ENCODE measurements around the gene DKK3.

DKK3 gene

DNA sequence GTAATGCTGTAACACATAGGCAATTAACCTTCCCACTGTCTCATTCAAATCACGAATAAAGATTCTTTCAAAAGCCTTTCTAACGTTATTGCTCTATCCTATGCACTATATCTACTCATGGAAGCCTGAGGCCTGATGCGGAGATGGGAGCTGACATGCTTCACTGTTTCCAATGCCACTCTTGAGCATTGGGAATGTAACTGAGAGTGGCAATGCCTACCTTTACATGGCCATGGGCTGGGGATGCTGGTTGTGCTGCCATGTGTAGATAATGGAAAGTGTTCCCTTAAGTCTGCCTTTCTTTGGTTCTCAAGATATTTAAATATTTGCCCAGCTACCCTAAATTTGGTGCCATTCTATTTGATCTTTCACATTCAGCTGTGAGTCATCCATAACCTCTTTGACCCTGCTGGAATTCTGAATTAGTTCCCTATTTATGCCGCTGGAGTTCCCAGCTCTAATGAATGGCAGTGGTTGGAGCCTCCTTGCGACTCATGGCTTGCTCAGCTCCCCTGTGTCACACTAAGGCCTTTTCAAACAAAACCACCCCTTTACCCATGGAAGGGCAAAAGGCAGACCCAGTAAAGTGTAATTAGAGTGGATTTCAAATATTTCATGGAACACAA, 21.4 kb upstream of the DKK3 start:
- Histone ChIP-seq H3K9me3 (ENCODE audit: control insufficient read depth, low read length) (no peaks in the 10 kb centered on the region), H3K36me3 (ENCODE audit: control insufficient read depth, insufficient read depth, low read length) (no peaks in the 10 kb centered on the region), H3K27me3 (ENCODE audit: control insufficient read depth, insufficient read depth, low read length, poor library complexity, severe bottlenecking) (no peaks in the 10 kb centered on the region), H3K4me1 (ENCODE audit: control insufficient read depth, insufficient read depth, low read length) (peaks cover 6% of the 10 kb centered on the region), H3K27ac (ENCODE audit: insufficient read depth, low read depth, low read length, poor library complexity, severe bottlenecking) (no peak overlapping the region), H3K4me3 (ENCODE audit: insufficient read depth, low read depth, low read length) (no peak overlapping the region)
- WGBS, 2 experiments, result 82 to 84% methylated on average over 5 of the region's 5 CpGs

DNA sequence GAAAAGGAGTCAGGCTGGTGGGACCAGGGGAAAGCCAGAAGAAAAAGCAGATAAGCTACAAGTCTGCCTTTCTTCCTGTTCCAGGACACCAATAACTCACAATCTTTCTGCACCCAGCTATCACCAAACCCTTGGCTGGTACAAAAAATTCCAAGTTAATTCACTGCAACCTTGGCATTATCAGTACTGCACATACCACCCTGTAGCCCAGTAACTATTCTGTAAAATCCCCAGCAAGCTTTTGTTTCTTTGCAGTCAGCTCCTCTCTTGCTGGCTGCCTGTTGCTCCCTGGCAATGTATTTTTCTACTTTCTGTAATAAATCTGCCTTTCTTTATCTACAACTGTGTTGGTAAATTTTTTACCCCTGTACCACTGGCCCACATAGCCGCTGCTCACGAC, 20.7 kb upstream of the DKK3 start:
- no peaks in the 10 kb centered on the region for H3K36me3 ChIP-seq (ENCODE audit: control insufficient read depth, insufficient read depth, low read length)
- no peaks in the 10 kb centered on the region for H3K27me3 ChIP-seq (ENCODE audit: control insufficient read depth, insufficient read depth, low read length, poor library complexity, severe bottlenecking)
- peaks cover 6% of the 10 kb centered on the region for H3K4me1 ChIP-seq (ENCODE audit: control insufficient read depth, insufficient read depth, low read length)
- WGBS, 2 experiments, result 92 to 94% methylated on average over 2 of the region's 2 CpGs
- no peak overlapping the region for H3K27ac ChIP-seq (ENCODE audit: insufficient read depth, low read depth, low read length, poor library complexity, severe bottlenecking)
- H3K9me3 ChIP-seq (ENCODE audit: control insufficient read depth, low read length), result peaks cover 2% of the 10 kb centered on the region
- H3K4me3 ChIP-seq (ENCODE audit: insufficient read depth, low read depth, low read length), result no peak overlapping the region

- Histone ChIP-seq H3K27me3 (ENCODE audit: control insufficient read depth, insufficient read depth, low read length, poor library complexity, severe bottlenecking) (no peaks in the 10 kb centered on the region), H3K9me3 (ENCODE audit: control insufficient read depth, low read length) (peaks cover 2% of the 10 kb centered on the region), H3K4me3 (ENCODE audit: insufficient read depth, low read depth, low read length) (no peak overlapping the region), H3K4me1 (ENCODE audit: control insufficient read depth, insufficient read depth, low read length) (peaks cover 6% of the 10 kb centered on the region), H3K36me3 (ENCODE audit: control insufficient read depth, insufficient read depth, low read length) (no peaks in the 10 kb centered on the region), H3K27ac (ENCODE audit: insufficient read depth, low read depth, low read length, poor library complexity, severe bottlenecking) (no peak overlapping the region)
- WGBS, 2 experiments, result 86 to 90% methylated on average over 2 of the region's 2 CpGs
Measured at GRCh38 chr11:12028303-12028702, 19.9 kb upstream of the DKK3 start.

DNA sequence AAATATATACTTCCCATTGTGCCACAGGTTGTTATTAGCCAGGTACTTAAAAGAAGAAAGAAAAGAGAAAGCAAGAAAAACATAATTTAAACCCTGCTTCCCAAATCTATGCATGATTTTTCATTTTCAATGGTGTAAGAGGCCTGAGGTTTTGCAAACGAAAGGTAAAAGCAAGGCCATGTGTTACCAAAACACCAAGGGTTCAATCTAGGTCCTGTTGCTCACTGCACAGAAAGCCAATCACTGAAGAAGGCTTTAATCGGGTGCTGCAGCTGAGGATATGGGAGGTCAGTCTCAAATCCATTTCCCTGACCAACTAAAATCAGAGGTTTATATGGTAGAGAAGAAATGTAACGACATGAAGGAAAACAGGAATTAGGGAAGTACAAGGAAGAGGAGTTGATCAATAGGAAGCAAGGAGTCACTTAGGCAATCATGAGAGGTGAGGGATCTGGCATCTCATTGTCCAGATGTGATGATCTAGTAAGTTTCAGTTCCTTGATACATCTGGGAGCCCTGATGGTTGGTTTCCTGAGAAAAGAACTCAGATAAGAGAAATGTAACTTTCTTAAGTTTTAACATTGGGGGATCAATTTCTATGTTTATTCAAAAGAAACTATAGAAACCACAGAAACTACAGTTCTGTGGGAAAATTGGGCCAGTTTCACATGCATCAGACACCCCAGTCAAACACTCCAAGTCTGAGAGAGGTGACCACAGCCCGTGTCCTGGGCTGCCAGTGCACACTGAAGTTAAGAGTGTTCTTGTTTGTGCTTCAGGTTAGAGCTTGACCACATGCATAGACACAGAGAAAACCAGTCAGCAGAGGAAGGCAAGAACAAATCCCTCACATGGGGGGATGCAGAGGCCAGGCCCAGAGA, 18.1 kb upstream of the DKK3 start:
- Histone ChIP-seq H3K9me3 (ENCODE audit: control insufficient read depth, low read length) (peaks cover 2% of the 10 kb centered on the region), H3K4me3 (ENCODE audit: insufficient read depth, low read depth, low read length) (no peak overlapping the region), H3K36me3 (ENCODE audit: control insufficient read depth, insufficient read depth, low read length) (no peaks in the 10 kb centered on the region), H3K27ac (ENCODE audit: insufficient read depth, low read depth, low read length, poor library complexity, severe bottlenecking) (no peak overlapping the region), H3K27me3 (ENCODE audit: control insufficient read depth, insufficient read depth, low read length, poor library complexity, severe bottlenecking) (no peaks in the 10 kb centered on the region), H3K4me1 (ENCODE audit: control insufficient read depth, insufficient read depth, low read length) (peaks cover 6% of the 10 kb centered on the region)
- WGBS, 2 experiments, result 93 to 94% methylated on average over 4 of the region's 4 CpGs

DNA sequence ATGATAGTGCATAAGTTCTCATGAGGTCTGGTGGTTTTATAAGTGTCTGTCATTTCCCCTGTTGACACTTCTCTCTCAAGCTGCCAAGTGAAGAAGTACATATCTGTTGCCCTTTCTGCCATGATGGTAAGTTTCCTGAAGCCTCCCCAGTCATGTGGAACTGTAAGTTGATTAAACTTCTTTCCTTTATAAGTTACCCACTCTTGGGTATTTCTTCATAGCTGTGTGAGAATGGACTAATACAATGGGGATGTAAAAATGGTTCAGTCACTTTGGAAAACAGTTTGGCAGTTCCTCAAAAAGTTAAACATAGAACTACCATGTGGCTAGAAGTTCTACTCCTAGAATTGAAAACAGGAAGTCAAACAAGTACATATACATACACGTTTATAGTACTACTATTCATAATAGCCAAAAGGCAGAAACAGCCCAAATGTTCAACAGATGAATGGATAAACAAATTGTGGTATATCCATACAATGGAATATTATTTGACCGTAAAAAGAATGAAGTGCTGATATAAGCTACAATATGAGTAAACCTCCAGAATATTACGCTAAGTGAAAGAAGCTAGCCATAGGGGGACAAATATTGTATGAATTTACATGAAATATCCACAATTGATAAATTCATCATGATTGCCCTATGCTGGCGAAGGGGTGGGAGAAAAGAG, 16.0 kb upstream of the DKK3 start:
- 68 to 92% methylated on average over 2 to 4 of the region's 4 CpGs for WGBS, 2 experiments
- Histone ChIP-seq H3K4me3 (ENCODE audit: insufficient read depth, low read depth, low read length) (no peak overlapping the region), H3K27ac (ENCODE audit: insufficient read depth, low read depth, low read length, poor library complexity, severe bottlenecking) (no peak overlapping the region), H3K27me3 (ENCODE audit: control insufficient read depth, insufficient read depth, low read length, poor library complexity, severe bottlenecking) (no peaks in the 10 kb centered on the region), H3K36me3 (ENCODE audit: control insufficient read depth, insufficient read depth, low read length) (no peaks in the 10 kb centered on the region), H3K9me3 (ENCODE audit: control insufficient read depth, low read length) (peaks cover 2% of the 10 kb centered on the region), H3K4me1 (ENCODE audit: control insufficient read depth, insufficient read depth, low read length) (peaks cover 6% of the 10 kb centered on the region)

DNA sequence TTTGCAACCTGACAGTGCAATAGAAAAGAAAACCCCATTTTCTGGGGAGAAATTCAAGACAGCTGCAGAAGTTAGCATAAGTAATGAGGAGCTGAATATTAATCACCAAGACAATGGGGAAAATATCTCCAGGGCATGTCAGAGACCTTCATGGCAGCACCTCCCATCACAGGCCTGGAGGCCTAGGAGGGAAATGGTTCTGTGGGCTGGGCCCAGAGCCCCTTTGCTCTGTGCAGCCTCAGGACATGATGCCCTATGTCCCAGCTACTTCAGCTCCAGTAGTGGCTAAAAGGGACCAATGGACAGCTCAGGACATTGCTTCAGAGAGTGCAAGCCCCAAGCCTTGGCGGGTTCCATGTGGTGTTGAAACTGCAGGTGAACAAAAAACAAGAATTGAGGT, 14.6 kb upstream of the DKK3 start:
- Histone ChIP-seq H3K27ac (ENCODE audit: insufficient read depth, low read depth, low read length, poor library complexity, severe bottlenecking) (no peak overlapping the region), H3K9me3 (ENCODE audit: control insufficient read depth, low read length) (peaks cover 2% of the 10 kb centered on the region), H3K27me3 (ENCODE audit: control insufficient read depth, insufficient read depth, low read length, poor library complexity, severe bottlenecking) (no peaks in the 10 kb centered on the region), H3K4me3 (ENCODE audit: insufficient read depth, low read depth, low read length) (no peak overlapping the region), H3K36me3 (ENCODE audit: control insufficient read depth, insufficient read depth, low read length) (no peaks in the 10 kb centered on the region), H3K4me1 (ENCODE audit: control insufficient read depth, insufficient read depth, low read length) (peaks cover 10% of the 10 kb centered on the region)
- WGBS, 2 experiments, result 88 to 93% methylated on average over 1 of the region's 1 CpG

- no peak overlapping the region for H3K27ac ChIP-seq (ENCODE audit: insufficient read depth, low read depth, low read length, poor library complexity, severe bottlenecking)
- 66% methylated on average over 2 of the region's 2 CpGs for WGBS, 2 experiments
Measured at GRCh38 chr11:12020546-12020945, 12.1 kb upstream of the DKK3 start.

DNA sequence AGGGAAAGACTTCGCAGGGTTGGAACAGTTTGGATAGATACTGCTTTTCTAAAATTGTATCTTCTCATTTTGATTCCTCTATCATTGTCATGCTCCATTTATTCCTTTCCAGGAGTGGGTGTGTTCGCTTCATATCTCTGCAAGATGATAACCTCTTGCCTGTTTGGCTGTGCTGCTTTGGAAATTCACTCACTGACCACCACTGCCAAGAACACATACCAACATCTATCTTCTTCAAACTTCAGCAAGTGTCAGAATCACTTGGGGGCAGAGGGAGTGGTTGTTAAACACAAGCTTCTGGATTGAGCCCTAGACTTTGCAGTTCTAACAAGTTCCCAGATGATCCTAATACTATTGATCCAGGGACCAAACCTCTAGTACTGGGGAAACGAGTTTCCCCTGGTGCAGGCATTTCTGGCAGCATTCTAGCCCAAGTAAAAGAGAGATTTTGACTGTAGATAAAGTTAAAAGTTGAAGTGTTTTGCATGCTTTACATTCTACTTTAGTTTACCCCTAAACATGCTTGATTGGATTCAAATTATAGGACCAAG, 11.5 kb upstream of the DKK3 start:
- 92% methylated on average over 3 of the region's 3 CpGs for WGBS, 2 experiments
- no peak overlapping the region for H3K4me3 ChIP-seq (ENCODE audit: insufficient read depth, low read depth, low read length)
- peaks cover 2% of the 10 kb centered on the region for H3K9me3 ChIP-seq (ENCODE audit: control insufficient read depth, low read length)
- H3K27ac ChIP-seq (ENCODE audit: insufficient read depth, low read depth, low read length, poor library complexity, severe bottlenecking), result peak overlapping the region; percentile 41
- H3K4me1 ChIP-seq (ENCODE audit: control insufficient read depth, insufficient read depth, low read length), result peaks cover 10% of the 10 kb centered on the region
- no peaks in the 10 kb centered on the region for H3K27me3 ChIP-seq (ENCODE audit: control insufficient read depth, insufficient read depth, low read length, poor library complexity, severe bottlenecking)
- H3K36me3 ChIP-seq (ENCODE audit: control insufficient read depth, insufficient read depth, low read length), result no peaks in the 10 kb centered on the region

More at GRCh38 chr11:12020546-12020945, 12.1 kb upstream of the DKK3 start:
- no peaks in the 10 kb centered on the region for H3K27me3 ChIP-seq (ENCODE audit: control insufficient read depth, insufficient read depth, low read length, poor library complexity, severe bottlenecking)
- H3K4me1 ChIP-seq (ENCODE audit: control insufficient read depth, insufficient read depth, low read length), result peaks cover 10% of the 10 kb centered on the region
- no peak overlapping the region for H3K4me3 ChIP-seq (ENCODE audit: insufficient read depth, low read depth, low read length)
- H3K9me3 ChIP-seq (ENCODE audit: control insufficient read depth, low read length), result peaks cover 2% of the 10 kb centered on the region
- no peaks in the 10 kb centered on the region for H3K36me3 ChIP-seq (ENCODE audit: control insufficient read depth, insufficient read depth, low read length)

DNA sequence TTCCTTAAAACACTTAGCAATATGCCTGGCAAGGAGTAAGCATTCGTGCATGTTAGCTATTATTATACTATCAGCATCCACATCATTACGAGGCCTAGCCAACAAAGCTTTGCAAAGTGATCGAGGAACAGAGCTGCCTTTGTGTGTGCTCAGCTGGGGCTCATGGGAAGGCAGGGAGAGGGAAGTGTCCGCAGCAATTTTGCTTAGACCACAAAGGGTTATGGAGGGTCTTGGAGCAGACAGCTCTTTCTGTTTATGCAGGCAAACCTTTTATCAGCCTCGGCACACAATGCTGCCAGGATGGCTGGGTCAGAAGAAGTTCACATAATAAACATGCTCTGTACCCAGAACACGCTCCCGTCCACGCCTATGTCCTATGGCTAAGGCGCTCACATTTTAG, 10.9 kb upstream of the DKK3 start:
- peaks cover under 1% of the 10 kb centered on the region for H3K9me3 ChIP-seq (ENCODE audit: control insufficient read depth, low read length)
- H3K4me3 ChIP-seq (ENCODE audit: insufficient read depth, low read depth, low read length), result no peak overlapping the region
- H3K36me3 ChIP-seq (ENCODE audit: control insufficient read depth, insufficient read depth, low read length), result no peaks in the 10 kb centered on the region
- H3K4me1 ChIP-seq (ENCODE audit: control insufficient read depth, insufficient read depth, low read length), result peaks cover 10% of the 10 kb centered on the region
- WGBS, 2 experiments, result 66 to 71% methylated on average over 9 of the region's 9 CpGs
- no peaks in the 10 kb centered on the region for H3K27me3 ChIP-seq (ENCODE audit: control insufficient read depth, insufficient read depth, low read length, poor library complexity, severe bottlenecking)
- peak overlapping the region; percentile 41 for H3K27ac ChIP-seq (ENCODE audit: insufficient read depth, low read depth, low read length, poor library complexity, severe bottlenecking)
